GM23338 (cell line): ENCODE measurements around the gene CFAP92. TPM values are rescaled to one million over a fixed set of nuclear protein-coding genes. Genes with fewer than 3 reads are reported as not detected.

ENCODE experiments used
- ATAC-seq: fragments of 200-7000 bp; cut with Tn5 transposase; 3 replicates; pipeline ENCODE4 v1.9.1; 2020
- DNase-seq: peaks from one replicate; pipeline ENCODE4 v3.0.0-alpha.2; 2015; ENCODE audit warnings: low spot score
- H2AFZ ChIP-seq: fragments of 200-600 bp; sonication (generic); 2 replicates; pipeline ENCODE4 v1.8.0; 2016; ENCODE audit warnings: antibody characterized with exemption, mild to moderate bottlenecking, moderate library complexity
- H3F3A ChIP-seq: fragments of 200-600 bp; sonication (generic); replicated peaks from 2 replicates; pipeline ENCODE4 v1.8.0; 2017; ENCODE audit warnings: antibody characterized with exemption, mixed run types, low read depth
- H3K27ac ChIP-seq: fragments of 200-600 bp; sonication (generic); 2 replicates; pipeline ENCODE4 v1.6.1; 2016; ENCODE audit warnings: low read depth
- H3K27me3 ChIP-seq: fragments of 200-600 bp; sonication (generic); 2 replicates; pipeline ENCODE4 v1.8.0; 2016; ENCODE audit warnings: mild to moderate bottlenecking, mixed run types, moderate library complexity; ENCODE audit not compliant: insufficient read depth
- H3K36me3 ChIP-seq: fragments of 200-600 bp; sonication (generic); 2 replicates; pipeline ENCODE4 v1.8.0; 2016; ENCODE audit warnings: mild to moderate bottlenecking; ENCODE audit not compliant: insufficient read depth
- H3K4me1 ChIP-seq: fragments of 200-600 bp; sonication (generic); 2 replicates; pipeline ENCODE4 v1.8.0; 2016; ENCODE audit warnings: mild to moderate bottlenecking, moderate library complexity; ENCODE audit not compliant: insufficient read depth
- H3K4me2 ChIP-seq: fragments of 200-600 bp; sonication (generic); 2 replicates; pipeline ENCODE4 v1.7.1; 2017; ENCODE audit warnings: mixed run types
- H3K4me3 ChIP-seq: fragments of 200-600 bp; sonication (generic); 2 replicates; pipeline ENCODE4 v1.6.1; 2016; ENCODE audit warnings: mixed run types
- H3K79me2 ChIP-seq: fragments of 200-600 bp; sonication (generic); replicated peaks from 2 replicates; pipeline ENCODE4 v1.8.0; 2017; ENCODE audit warnings: mild to moderate bottlenecking; ENCODE audit not compliant: insufficient read depth
- H3K9me2 ChIP-seq: fragments of 200-600 bp; sonication (generic); 2 replicates; pipeline ENCODE4 v1.8.0; 2017; ENCODE audit not compliant: insufficient read depth
- H4K20me1 ChIP-seq: fragments of 200-600 bp; sonication (generic); replicated peaks from 2 replicates; pipeline ENCODE4 v1.8.0; 2017; ENCODE audit warnings: mild to moderate bottlenecking; ENCODE audit not compliant: insufficient read depth
- H3K27ac Mint-ChIP-seq: 2 replicates; pipeline ENCODE4 v1.8.0; 2020; ENCODE audit warnings: inconsistent platforms, mild to moderate bottlenecking, moderate library complexity, mixed read lengths
- H3K27me3 Mint-ChIP-seq: 3 replicates; pipeline ENCODE4 v1.8.0; 2022; ENCODE audit warnings: low read depth, mild to moderate bottlenecking, moderate library complexity, mixed read lengths, inconsistent platforms; ENCODE audit not compliant: insufficient read depth, poor library complexity
- H3K36me3 Mint-ChIP-seq: 3 replicates; pipeline ENCODE4 v1.8.0; 2021; ENCODE audit warnings: low read depth, mild to moderate bottlenecking, inconsistent platforms, moderate library complexity, mixed read lengths
- H3K4me1 Mint-ChIP-seq: 3 replicates; pipeline ENCODE4 v1.8.0; 2020; ENCODE audit warnings: mild to moderate bottlenecking, inconsistent platforms, mixed read lengths
- H3K4me3 Mint-ChIP-seq: 3 replicates; pipeline ENCODE4 v1.8.0; 2021; ENCODE audit warnings: moderate library complexity, mild to moderate bottlenecking, inconsistent platforms, mixed read lengths
- H3K9me3 Mint-ChIP-seq: 3 replicates; pipeline ENCODE4 v1.8.0; 2020; ENCODE audit warnings: moderate library complexity, mild to moderate bottlenecking, inconsistent platforms, mixed read lengths
- CTCF ChIP-seq, 2 experiments: fragments of 200-600 bp in 1 of 2; sonication (generic) in 1 of 2; conservative IDR thresholded peaks; 2 replicates each; pipeline versions ENCODE4 v1.5.1 to v1.6.1; 2016 to 2017; ENCODE audit warnings: antibody characterized with exemption in 2 of 2, low read depth in 2 of 2, mild to moderate bottlenecking in 2 of 2, moderate library complexity in 1 of 2
- ETS1 ChIP-seq: IDR thresholded peaks from 2 replicates; pipeline ENCODE4 v1.6.1; 2016; ENCODE audit warnings: antibody characterized with exemption
- EZH2 ChIP-seq: fragments of 200-600 bp; sonication (generic); IDR thresholded peaks from one replicate; pipeline ENCODE4 v1.8.0; 2017; ENCODE audit warnings: antibody characterized with exemption, mild to moderate bottlenecking, low read depth; ENCODE audit not compliant: unreplicated experiment
- EZH2phosphoT487 ChIP-seq: fragments of 200-600 bp; sonication (generic); IDR thresholded peaks from one replicate; pipeline ENCODE4 v1.8.1; 2018; ENCODE audit warnings: antibody characterized with exemption; ENCODE audit not compliant: unreplicated experiment
- JUNB ChIP-seq: IDR thresholded peaks from one replicate; pipeline ENCODE4 v1.6.1; 2016; ENCODE audit warnings: antibody characterized with exemption; ENCODE audit not compliant: unreplicated experiment
- NANOG ChIP-seq: IDR thresholded peaks from 2 replicates; pipeline ENCODE4 v1.6.1; 2016; ENCODE audit warnings: antibody characterized with exemption, borderline replicate concordance
- POLR2AphosphoS5 ChIP-seq: IDR thresholded peaks from 2 replicates; pipeline ENCODE4 v1.6.1; 2016; ENCODE audit warnings: antibody characterized with exemption, low read depth
- REST ChIP-seq: IDR thresholded peaks from one replicate; pipeline ENCODE4 v1.6.1; 2018; ENCODE audit warnings: antibody characterized with exemption; ENCODE audit not compliant: unreplicated experiment
- STAT1 ChIP-seq: IDR thresholded peaks from one replicate; pipeline ENCODE4 v1.6.1; 2016; ENCODE audit warnings: antibody characterized with exemption; ENCODE audit not compliant: unreplicated experiment
- ZNF331 ChIP-seq: fragments of 250-450 bp; sonication (Bioruptor Pico); IDR thresholded peaks from 2 replicates; pipeline ENCODE4 v1.5.0; 2020; ENCODE audit warnings: low read depth, mild to moderate bottlenecking, moderate library complexity
- ZNF462 ChIP-seq: fragments of 250-450 bp; sonication (Bioruptor Pico); IDR thresholded peaks from 2 replicates; pipeline ENCODE4 v1.5.0; 2020; ENCODE audit warnings: mild to moderate bottlenecking, moderate library complexity
- polyA plus RNA-seq: library from polyadenylated mRNA; unstranded; fragments of >200 nt; fragmentation: Nextera tagmentation; extraction: Ambion mirVana; gene quantifications from 2 replicates; pipeline ENCODE4 v1.2.1, GENCODE V29; 2016
- total RNA-seq: library from RNA; depleted of rRNA; stranded (reverse); fragments of >200 nt; shearing (Covaris generic); gene quantifications from 2 replicates; pipeline ENCODE4 v1.2.3, GENCODE V29; 2014

Gene CFAP92
- total and polyA plus RNA-seq, 2 experiments from 2014 or later, result 1.6 to 2.3 TPM

GRCh38 chr3:128931046-128931445, 62.8 kb downstream of the CFAP92 start:
- TF ChIP-seq STAT1 (no peak), ETS1 (no peak), REST (no peak), EZH2phosphoT487 (no peak), JUNB (no peak), POLR2AphosphoS5 (no peak), EZH2 (no peak), ZNF462 (CRISPR knock-in tag) (no peak), CTCF (conservative IDR thresholded peaks at IDR 0.05; ENCODE audit: low read depth in 2 of 2) (no peak), NANOG (no peak), ZNF331 (CRISPR knock-in tag) (no peak)
- Histone ChIP-seq H3K27ac (no peak overlapping the region), H3K79me2 (no peaks in the 10 kb centered on the region), H3K4me1 (no peaks in the 10 kb centered on the region), H3K36me3 (no peaks in the 10 kb centered on the region), H2AFZ (no peak overlapping the region), H3K27me3 (no peaks in the 10 kb centered on the region), H3K9me2 (no peaks in the 10 kb centered on the region), H4K20me1 (no peaks in the 10 kb centered on the region), H3K4me3 (no peak overlapping the region), H3F3A (no peaks in the 10 kb centered on the region), H3K4me2 (no peak overlapping the region)
- H3K27me3 Mint-ChIP-seq, result peaks cover 11% of the 10 kb centered on the region
- no peaks in the 10 kb centered on the region for H3K4me1 Mint-ChIP-seq
- no peak for ATAC-seq
- no peak overlapping the region for H3K27ac Mint-ChIP-seq
- DNase-seq, result no peak
- H3K36me3 Mint-ChIP-seq, result peaks cover 15% of the 10 kb centered on the region
- no peak overlapping the region for H3K4me3 Mint-ChIP-seq
- peaks cover 33% of the 10 kb centered on the region for H3K9me3 Mint-ChIP-seq
